ENCODE results near the gene SDF4.

DNA sequence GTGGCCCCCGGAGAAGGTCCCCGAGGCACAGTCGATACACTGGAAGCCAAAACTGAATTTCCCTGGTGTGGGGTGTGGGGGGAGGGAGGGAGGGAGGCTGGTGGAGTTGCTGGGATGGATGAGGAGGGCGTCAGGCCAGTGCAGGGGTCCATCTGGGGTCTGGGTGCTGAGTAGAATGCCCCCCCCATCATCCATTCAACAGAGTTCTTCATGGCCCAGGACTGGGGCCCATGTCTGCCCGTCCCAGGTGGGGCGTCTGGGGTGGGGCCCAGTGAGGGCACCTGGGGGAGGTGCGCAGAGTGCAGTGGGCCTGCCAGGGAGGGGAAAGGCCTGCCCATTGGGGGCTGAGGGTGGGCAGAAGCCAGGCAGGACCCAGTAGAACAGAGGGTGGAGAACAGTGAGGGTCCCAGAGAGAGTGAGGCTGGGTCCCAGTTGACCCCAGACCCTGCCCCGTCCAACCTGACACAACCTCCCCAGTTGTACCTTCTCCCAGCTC, 27.3 kb downstream of the SDF4 start:
- no peak for TF ChIP-seq EZH2 (IDR thresholded peaks at IDR 0.05; ENCODE audit: low read depth, low read length, severe bottlenecking)
- TF ChIP-seq, protein P1, sequence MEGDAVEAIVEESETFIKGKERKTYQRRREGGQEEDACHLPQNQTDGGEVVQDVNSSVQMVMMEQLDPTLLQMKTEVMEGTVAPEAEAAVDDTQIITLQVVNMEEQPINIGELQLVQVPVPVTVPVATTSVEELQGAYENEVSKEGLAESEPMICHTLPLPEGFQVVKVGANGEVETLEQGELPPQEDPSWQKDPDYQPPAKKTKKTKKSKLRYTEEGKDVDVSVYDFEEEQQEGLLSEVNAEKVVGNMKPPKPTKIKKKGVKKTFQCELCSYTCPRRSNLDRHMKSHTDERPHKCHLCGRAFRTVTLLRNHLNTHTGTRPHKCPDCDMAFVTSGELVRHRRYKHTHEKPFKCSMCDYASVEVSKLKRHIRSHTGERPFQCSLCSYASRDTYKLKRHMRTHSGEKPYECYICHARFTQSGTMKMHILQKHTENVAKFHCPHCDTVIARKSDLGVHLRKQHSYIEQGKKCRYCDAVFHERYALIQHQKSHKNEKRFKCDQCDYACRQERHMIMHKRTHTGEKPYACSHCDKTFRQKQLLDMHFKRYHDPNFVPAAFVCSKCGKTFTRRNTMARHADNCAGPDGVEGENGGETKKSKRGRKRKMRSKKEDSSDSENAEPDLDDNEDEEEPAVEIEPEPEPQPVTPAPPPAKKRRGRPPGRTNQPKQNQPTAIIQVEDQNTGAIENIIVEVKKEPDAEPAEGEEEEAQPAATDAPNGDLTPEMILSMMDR (IDR thresholded peaks at IDR 0.05; ENCODE audit: control extremely low read depth in 1 of 3, insufficient read depth in 1 of 3, low read depth in 1 of 3, low read length in 3 of 3), result no peak
- TF ChIP-seq CBX5 (IDR thresholded peaks at IDR 0.05; ENCODE audit: low read depth, low read length), result no peak
- no peak for TF ChIP-seq GTF2F1 (IDR thresholded peaks at IDR 0.05; ENCODE audit: borderline replicate concordance, low read depth, low read length)
- no peak for TF ChIP-seq TAF1 (IDR thresholded peaks at IDR 0.05; ENCODE audit: low read depth, low read length)
- no peak for TF ChIP-seq POLR2A (IDR thresholded peaks at IDR 0.05; ENCODE audit: control extremely low read depth in 1 of 2, low read depth in 2 of 2, low read length in 2 of 2)
- no peak for TF ChIP-seq TCF12 (IDR thresholded peaks at IDR 0.05; ENCODE audit: low read depth, low read length)
- TF ChIP-seq RFX5 (IDR thresholded peaks at IDR 0.05; ENCODE audit: borderline replicate concordance, low read depth, low read length), result no peak
- no peak for TF ChIP-seq CEBPB (IDR thresholded peaks at IDR 0.05; ENCODE audit: low read depth, low read length)
- TF ChIP-seq SIN3A (conservative IDR thresholded peaks at IDR 0.05 in 1 of 2, IDR thresholded peaks at IDR 0.05 in 1 of 2; ENCODE audit: low read depth in 1 of 2, low read length in 2 of 2), result no peak

All from H1 (cell line).